ENCODE measurements around the gene ZBTB20.

ZBTB20 gene

DNA sequence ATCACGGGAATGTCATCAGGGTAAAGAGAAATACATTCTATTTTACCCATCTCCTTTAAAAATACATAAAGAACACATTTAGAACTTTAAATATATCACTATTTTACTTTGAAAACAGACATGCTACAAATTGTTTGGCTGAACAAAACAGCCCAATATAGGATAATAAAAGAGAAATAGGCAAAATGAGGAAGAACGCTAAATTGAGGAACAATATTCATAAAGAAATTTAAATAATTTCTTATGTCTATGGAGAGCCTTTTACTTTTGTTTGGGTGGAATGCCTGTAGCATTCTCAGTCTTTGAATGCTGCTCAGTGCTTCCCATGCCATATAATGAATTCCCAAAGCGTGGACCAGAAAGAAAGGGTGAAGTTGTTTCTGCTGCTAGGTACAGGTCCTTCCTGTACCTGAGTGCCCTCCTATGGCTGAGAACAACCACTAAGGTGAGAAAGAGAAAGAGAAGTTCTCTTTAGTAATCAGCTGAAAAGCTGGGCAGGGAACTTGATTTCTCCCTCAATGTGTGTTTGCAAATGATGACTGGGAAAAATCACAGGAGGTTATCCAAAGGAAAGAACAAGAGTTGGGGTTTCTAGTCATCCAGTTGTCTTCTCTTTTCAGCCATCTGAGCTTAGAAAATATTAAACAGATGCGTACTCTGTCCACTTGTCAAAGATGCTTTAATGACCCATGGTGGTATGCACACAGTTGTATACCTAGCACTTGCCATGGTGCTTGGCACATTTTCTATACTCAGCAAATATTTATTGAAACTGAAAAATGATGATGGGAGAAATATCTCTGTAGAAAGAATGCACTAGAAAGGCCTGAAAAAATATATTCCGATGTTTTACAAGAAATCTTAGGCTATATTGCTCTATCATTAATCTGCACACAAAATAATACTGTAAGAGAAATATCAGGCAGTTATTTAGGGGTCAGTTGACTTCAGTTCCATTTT, 448.7 kb downstream of the ZBTB20 start:
- TF ChIP-seq ARNTL (CRISPR knock-in tag; IDR thresholded peaks at IDR 0.05; ENCODE audit: borderline replicate concordance, low read depth) (no peak), ESRRG (CRISPR knock-in tag; IDR thresholded peaks at IDR 0.05) (no peak), ISL1 (CRISPR knock-in tag; IDR thresholded peaks at IDR 0.05) (no peak), TOX (CRISPR knock-in tag; IDR thresholded peaks at IDR 0.05; ENCODE audit: borderline replicate concordance) (no peak), GLIS3 (CRISPR knock-in tag; IDR thresholded peaks at IDR 0.05) (no peak), TCF4 (CRISPR knock-in tag; IDR thresholded peaks at IDR 0.05; ENCODE audit: borderline replicate concordance) (no peak)
- TF ChIP-seq, protein P1, sequence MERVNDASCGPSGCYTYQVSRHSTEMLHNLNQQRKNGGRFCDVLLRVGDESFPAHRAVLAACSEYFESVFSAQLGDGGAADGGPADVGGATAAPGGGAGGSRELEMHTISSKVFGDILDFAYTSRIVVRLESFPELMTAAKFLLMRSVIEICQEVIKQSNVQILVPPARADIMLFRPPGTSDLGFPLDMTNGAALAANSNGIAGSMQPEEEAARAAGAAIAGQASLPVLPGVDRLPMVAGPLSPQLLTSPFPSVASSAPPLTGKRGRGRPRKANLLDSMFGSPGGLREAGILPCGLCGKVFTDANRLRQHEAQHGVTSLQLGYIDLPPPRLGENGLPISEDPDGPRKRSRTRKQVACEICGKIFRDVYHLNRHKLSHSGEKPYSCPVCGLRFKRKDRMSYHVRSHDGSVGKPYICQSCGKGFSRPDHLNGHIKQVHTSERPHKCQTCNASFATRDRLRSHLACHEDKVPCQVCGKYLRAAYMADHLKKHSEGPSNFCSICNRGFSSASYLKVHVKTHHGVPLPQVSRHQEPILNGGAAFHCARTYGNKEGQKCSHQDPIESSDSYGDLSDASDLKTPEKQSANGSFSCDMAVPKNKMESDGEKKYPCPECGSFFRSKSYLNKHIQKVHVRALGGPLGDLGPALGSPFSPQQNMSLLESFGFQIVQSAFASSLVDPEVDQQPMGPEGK (CRISPR knock-in tag; IDR thresholded peaks at IDR 0.05; ENCODE audit: borderline replicate concordance): no peak
- TF ChIP-seq, protein P2, sequence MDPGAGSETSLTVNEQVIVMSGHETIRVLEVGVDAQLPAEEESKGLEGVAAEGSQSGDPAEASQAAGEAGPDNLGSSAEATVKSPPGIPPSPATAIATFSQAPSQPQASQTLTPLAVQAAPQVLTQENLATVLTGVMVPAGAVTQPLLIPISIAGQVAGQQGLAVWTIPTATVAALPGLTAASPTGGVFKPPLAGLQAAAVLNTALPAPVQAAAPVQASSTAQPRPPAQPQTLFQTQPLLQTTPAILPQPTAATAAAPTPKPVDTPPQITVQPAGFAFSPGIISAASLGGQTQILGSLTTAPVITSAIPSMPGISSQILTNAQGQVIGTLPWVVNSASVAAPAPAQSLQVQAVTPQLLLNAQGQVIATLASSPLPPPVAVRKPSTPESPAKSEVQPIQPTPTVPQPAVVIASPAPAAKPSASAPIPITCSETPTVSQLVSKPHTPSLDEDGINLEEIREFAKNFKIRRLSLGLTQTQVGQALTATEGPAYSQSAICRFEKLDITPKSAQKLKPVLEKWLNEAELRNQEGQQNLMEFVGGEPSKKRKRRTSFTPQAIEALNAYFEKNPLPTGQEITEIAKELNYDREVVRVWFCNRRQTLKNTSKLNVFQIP (CRISPR knock-in tag; IDR thresholded peaks at IDR 0.05; ENCODE audit: borderline replicate concordance, low read depth): no peak
- TF ChIP-seq, protein P3, sequence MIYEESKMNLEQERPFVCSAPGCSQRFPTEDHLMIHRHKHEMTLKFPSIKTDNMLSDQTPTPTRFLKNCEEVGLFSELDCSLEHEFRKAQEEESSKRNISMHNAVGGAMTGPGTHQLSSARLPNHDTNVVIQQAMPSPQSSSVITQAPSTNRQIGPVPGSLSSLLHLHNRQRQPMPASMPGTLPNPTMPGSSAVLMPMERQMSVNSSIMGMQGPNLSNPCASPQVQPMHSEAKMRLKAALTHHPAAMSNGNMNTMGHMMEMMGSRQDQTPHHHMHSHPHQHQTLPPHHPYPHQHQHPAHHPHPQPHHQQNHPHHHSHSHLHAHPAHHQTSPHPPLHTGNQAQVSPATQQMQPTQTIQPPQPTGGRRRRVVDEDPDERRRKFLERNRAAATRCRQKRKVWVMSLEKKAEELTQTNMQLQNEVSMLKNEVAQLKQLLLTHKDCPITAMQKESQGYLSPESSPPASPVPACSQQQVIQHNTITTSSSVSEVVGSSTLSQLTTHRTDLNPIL (CRISPR knock-in tag; IDR thresholded peaks at IDR 0.05; ENCODE audit: low read depth): no peak
- ATAC-seq: no peak

DNA sequence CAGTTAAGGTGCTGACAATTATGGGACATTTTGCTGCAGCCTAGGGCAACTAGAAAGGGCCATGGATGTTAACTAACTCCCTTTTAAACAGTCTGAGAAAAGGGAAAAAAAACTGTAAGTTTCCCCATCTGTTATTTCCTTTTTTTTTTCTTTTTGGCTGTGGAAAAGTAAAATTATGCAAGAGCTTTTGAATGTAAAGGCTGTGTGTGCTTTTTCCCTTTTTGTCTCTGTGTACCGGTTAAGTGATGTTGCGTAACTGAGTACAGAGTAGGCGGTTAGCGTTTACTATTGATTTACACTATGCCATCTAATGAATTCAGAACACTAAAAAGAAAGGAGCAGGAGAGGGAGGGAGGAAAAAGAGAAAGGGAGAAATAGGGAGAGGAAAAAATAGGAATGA, 449.7 kb downstream of the ZBTB20 start:
- TF ChIP-seq, protein P4, sequence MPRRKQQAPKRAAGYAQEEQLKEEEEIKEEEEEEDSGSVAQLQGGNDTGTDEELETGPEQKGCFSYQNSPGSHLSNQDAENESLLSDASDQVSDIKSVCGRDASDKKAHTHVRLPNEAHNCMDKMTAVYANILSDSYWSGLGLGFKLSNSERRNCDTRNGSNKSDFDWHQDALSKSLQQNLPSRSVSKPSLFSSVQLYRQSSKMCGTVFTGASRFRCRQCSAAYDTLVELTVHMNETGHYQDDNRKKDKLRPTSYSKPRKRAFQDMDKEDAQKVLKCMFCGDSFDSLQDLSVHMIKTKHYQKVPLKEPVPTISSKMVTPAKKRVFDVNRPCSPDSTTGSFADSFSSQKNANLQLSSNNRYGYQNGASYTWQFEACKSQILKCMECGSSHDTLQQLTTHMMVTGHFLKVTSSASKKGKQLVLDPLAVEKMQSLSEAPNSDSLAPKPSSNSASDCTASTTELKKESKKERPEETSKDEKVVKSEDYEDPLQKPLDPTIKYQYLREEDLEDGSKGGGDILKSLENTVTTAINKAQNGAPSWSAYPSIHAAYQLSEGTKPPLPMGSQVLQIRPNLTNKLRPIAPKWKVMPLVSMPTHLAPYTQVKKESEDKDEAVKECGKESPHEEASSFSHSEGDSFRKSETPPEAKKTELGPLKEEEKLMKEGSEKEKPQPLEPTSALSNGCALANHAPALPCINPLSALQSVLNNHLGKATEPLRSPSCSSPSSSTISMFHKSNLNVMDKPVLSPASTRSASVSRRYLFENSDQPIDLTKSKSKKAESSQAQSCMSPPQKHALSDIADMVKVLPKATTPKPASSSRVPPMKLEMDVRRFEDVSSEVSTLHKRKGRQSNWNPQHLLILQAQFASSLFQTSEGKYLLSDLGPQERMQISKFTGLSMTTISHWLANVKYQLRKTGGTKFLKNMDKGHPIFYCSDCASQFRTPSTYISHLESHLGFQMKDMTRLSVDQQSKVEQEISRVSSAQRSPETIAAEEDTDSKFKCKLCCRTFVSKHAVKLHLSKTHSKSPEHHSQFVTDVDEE (CRISPR knock-in tag; IDR thresholded peaks at IDR 0.05): no peak
- TF ChIP-seq ZNF565 (CRISPR knock-in tag; conservative IDR thresholded peaks at IDR 0.05; ENCODE audit: low read depth): no peak
- TF ChIP-seq, protein P2 (CRISPR knock-in tag; IDR thresholded peaks at IDR 0.05; ENCODE audit: borderline replicate concordance, low read depth): no peak
- no peak for TF ChIP-seq SNAI2 (CRISPR knock-in tag; IDR thresholded peaks at IDR 0.05)
- no peak for ATAC-seq

DNA sequence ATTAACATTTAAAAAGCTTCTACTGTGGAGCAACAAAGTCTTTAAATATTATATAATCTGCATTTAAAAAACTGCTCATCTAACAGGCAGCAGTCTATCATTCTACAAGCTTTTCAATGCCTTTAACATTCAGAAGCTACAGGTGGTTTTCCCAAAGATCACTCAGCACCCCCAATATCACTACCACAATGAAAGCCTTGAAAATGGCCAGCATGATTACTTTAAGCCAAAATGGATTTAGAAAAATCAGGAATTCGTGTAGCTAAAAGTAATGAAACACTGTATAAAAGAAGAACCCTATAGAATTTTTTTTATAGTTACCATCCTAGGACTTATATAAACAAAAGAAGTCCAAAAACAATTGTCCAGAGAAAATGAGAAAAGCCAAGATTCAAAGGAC, 452.8 kb downstream of the ZBTB20 start:
- no peak for ATAC-seq
- TF ChIP-seq BACH2 (CRISPR knock-in tag; IDR thresholded peaks at IDR 0.05; ENCODE audit: borderline replicate concordance) (no peak), ZNF565 (CRISPR knock-in tag; conservative IDR thresholded peaks at IDR 0.05; ENCODE audit: low read depth) (no peak)
- TF ChIP-seq, protein P1 (CRISPR knock-in tag; IDR thresholded peaks at IDR 0.05; ENCODE audit: borderline replicate concordance): no peak

DNA sequence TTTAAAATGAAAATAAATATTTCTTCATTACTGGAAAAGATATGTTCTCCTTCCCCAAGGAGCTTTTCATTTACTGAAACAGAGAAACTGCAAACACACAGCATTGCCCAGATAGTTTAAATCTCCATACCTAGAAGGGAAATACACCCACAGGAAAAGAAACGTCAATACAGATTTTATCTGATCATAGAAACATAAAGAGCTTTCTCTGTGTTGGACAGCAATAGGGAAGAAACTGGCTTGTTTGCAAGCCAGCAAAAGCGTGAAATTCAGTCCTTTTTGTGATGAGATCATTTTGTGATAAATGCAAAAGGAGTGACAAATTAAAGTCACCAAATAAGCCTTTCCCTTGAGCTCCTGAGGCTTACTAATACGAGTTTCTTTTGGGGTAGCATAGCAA, 455.2 kb downstream of the ZBTB20 start:
- ATAC-seq: no peak
- TF ChIP-seq, protein P2 (CRISPR knock-in tag; IDR thresholded peaks at IDR 0.05; ENCODE audit: borderline replicate concordance, low read depth): no peak
- no peak for TF ChIP-seq CSDC2 (CRISPR knock-in tag; IDR thresholded peaks at IDR 0.05)
- TF ChIP-seq, protein P4 (CRISPR knock-in tag; IDR thresholded peaks at IDR 0.05): no peak
- TF ChIP-seq RARB (CRISPR knock-in tag; IDR thresholded peaks at IDR 0.05): no peak
- TF ChIP-seq PPARA (CRISPR knock-in tag; IDR thresholded peaks at IDR 0.05; ENCODE audit: borderline replicate concordance): no peak
- no peak for TF ChIP-seq ZNF70 (CRISPR knock-in tag; IDR thresholded peaks at IDR 0.05)
- no peak for TF ChIP-seq GLIS3 (CRISPR knock-in tag; IDR thresholded peaks at IDR 0.05)

All from SK-N-SH treated with all-trans-retinoic acid at 6 μM for 48 hours (cell line).